Astrocyte (in vitro differentiated cells and primary cell): Measurements from ENCODE around the gene MLLT10. TPM values are rescaled to one million over a fixed set of nuclear protein-coding genes. Genes with fewer than 3 reads are reported as not detected.

ENCODE experiments used
- DNase-seq: peaks from one replicate; pipeline ENCODE4 v3.0.0-alpha.2; 2010; ENCODE audit warnings: low read depth
- FAIRE-seq: peaks from 2 replicates; lab custom pipeline; 2011; peaks lifted over from hg19 to GRCh38; lab: Jason Lieb, UNC
- H2AFZ ChIP-seq: 2 replicates; pipeline ENCODE4 v1.6.0; 2012; ENCODE audit warnings: low read depth, low read length, inconsistent platforms
- H3K27ac ChIP-seq: 2 replicates; pipeline ENCODE4 v1.5.1; 2011; ENCODE audit warnings: low read depth, low read length, inconsistent platforms
- H3K27me3 ChIP-seq: 2 replicates; pipeline ENCODE4 v1.6.0; 2011; ENCODE audit warnings: low read length, inconsistent platforms; ENCODE audit not compliant: insufficient read depth
- H3K36me3 ChIP-seq: 2 replicates; pipeline ENCODE4 v1.5.1; 2011; ENCODE audit warnings: low read length, inconsistent platforms; ENCODE audit not compliant: insufficient read depth
- H3K4me1 ChIP-seq: 2 replicates; pipeline ENCODE4 v1.5.1; 2011; ENCODE audit warnings: low read length, inconsistent platforms; ENCODE audit not compliant: insufficient read depth
- H3K4me2 ChIP-seq: 2 replicates; pipeline ENCODE4 v1.6.0; 2012; ENCODE audit warnings: low read length, inconsistent platforms
- H3K4me3 ChIP-seq: 2 replicates; pipeline ENCODE4 v1.5.1; 2011; ENCODE audit warnings: low read depth, mild to moderate bottlenecking, low read length, inconsistent platforms; ENCODE audit not compliant: insufficient read depth
- H3K79me2 ChIP-seq: 2 replicates; pipeline ENCODE4 v1.6.0; 2012; ENCODE audit warnings: mild to moderate bottlenecking, low read length, inconsistent platforms; ENCODE audit not compliant: insufficient read depth
- H3K9ac ChIP-seq: 2 replicates; pipeline ENCODE4 v1.6.0; 2012; ENCODE audit warnings: mild to moderate bottlenecking, low read length, inconsistent platforms
- H3K9me3 ChIP-seq: 2 replicates; pipeline ENCODE4 v1.5.1; 2012; ENCODE audit warnings: low read depth, mild to moderate bottlenecking, low read length, inconsistent platforms; ENCODE audit not compliant: insufficient read depth
- H4K20me1 ChIP-seq: 2 replicates; pipeline ENCODE4 v1.6.0; 2012; ENCODE audit warnings: low read length, inconsistent platforms; ENCODE audit not compliant: insufficient read depth
- H3K27ac Mint-ChIP-seq: one replicate; pipeline ENCODE4 v1.8.0; 2021; ENCODE audit warnings: mild to moderate bottlenecking, mixed read lengths; ENCODE audit not compliant: unreplicated experiment
- H3K27me3 Mint-ChIP-seq: one replicate; pipeline ENCODE4 v1.8.0; 2021; ENCODE audit warnings: low read depth, mixed read lengths; ENCODE audit not compliant: unreplicated experiment
- H3K36me3 Mint-ChIP-seq: one replicate; pipeline ENCODE4 v1.8.0; 2021; ENCODE audit warnings: low read depth, mixed read lengths; ENCODE audit not compliant: unreplicated experiment
- H3K4me1 Mint-ChIP-seq: one replicate; pipeline ENCODE4 v1.8.0; 2021; ENCODE audit warnings: low read depth, mixed read lengths; ENCODE audit not compliant: unreplicated experiment
- H3K4me3 Mint-ChIP-seq: one replicate; pipeline ENCODE4 v1.8.0; 2021; ENCODE audit warnings: mild to moderate bottlenecking, moderate library complexity, mixed read lengths; ENCODE audit not compliant: unreplicated experiment
- H3K9me3 Mint-ChIP-seq: one replicate; pipeline ENCODE4 v1.8.0; 2021; ENCODE audit warnings: mild to moderate bottlenecking, mixed read lengths; ENCODE audit not compliant: unreplicated experiment
- CTCF ChIP-seq: IDR thresholded peaks from 2 replicates; pipeline ENCODE4 v1.5.1; 2011; ENCODE audit warnings: low read depth, mild to moderate bottlenecking, inconsistent platforms, low read length, moderate library complexity; ENCODE audit not compliant: insufficient read depth
- EZH2 ChIP-seq: IDR thresholded peaks from 2 replicates; pipeline ENCODE4 v1.6.1; 2012; ENCODE audit warnings: mild to moderate bottlenecking, low read length, inconsistent platforms; ENCODE audit not compliant: insufficient read depth
- total RNA-seq: library from RNA; stranded (reverse); gene quantifications from 2 replicates; pipeline ENCODE4 v1.2.1, GENCODE V29; 2021

The MLLT10 gene
- total RNA-seq, 1 donor from 2014 or later = 46.9 TPM

- H3K36me3 Mint-ChIP-seq = peaks cover 18% of the 10 kb centered on the region
- H3K27ac ChIP-seq = no peak overlapping the region
- no peaks in the 10 kb centered on the region for H3K9me3 ChIP-seq
- H3K9me3 Mint-ChIP-seq = no peaks in the 10 kb centered on the region
- H4K20me1 ChIP-seq = peaks cover 5% of the 10 kb centered on the region
- TF ChIP-seq CTCF (no peak), EZH2 (no peak)
- peak overlapping the region; percentile 66 for H3K27ac Mint-ChIP-seq
- FAIRE-seq (no peak), DNase-seq (no peak)
- H3K4me1 Mint-ChIP-seq = peaks cover 15% of the 10 kb centered on the region
- no peak overlapping the region for H3K9ac ChIP-seq
- H3K79me2 ChIP-seq = no peaks in the 10 kb centered on the region
- H3K36me3 ChIP-seq = no peaks in the 10 kb centered on the region
- no peak overlapping the region for H3K4me3 ChIP-seq
- H3K27me3 Mint-ChIP-seq = no peaks in the 10 kb centered on the region
- H3K4me3 Mint-ChIP-seq = no peak overlapping the region
- H3K27me3 ChIP-seq = no peaks in the 10 kb centered on the region
- H3K4me1 ChIP-seq = no peaks in the 10 kb centered on the region
- no peak overlapping the region for H3K4me2 ChIP-seq
- no peak overlapping the region for H2AFZ ChIP-seq
These were observed 219.7 kb downstream of the MLLT10 start for GRCh38 chr10:21753497-21754270.

GRCh38 chr10:21754410-21755011 lies 220.5 kb downstream of the MLLT10 start:
- H3K9me3 Mint-ChIP-seq = no peaks in the 10 kb centered on the region
- Histone ChIP-seq H3K27ac (no peak overlapping the region), H4K20me1 (peaks cover 5% of the 10 kb centered on the region), H3K9me3 (no peaks in the 10 kb centered on the region), H3K4me2 (no peak overlapping the region), H3K36me3 (peaks cover 2% of the 10 kb centered on the region), H3K27me3 (no peaks in the 10 kb centered on the region), H3K4me1 (no peaks in the 10 kb centered on the region), H3K79me2 (no peaks in the 10 kb centered on the region), H3K4me3 (no peak overlapping the region), H3K9ac (no peak overlapping the region), H2AFZ (no peak overlapping the region)
- TF ChIP-seq EZH2 (no peak), CTCF (no peak)
- peaks cover 13% of the 10 kb centered on the region for H3K4me1 Mint-ChIP-seq
- H3K27me3 Mint-ChIP-seq = no peaks in the 10 kb centered on the region
- no peak overlapping the region for H3K4me3 Mint-ChIP-seq
- DNase-seq (no peak), FAIRE-seq (no peak)
- peaks cover 20% of the 10 kb centered on the region for H3K36me3 Mint-ChIP-seq
- no peak overlapping the region for H3K27ac Mint-ChIP-seq

- Mint-ChIP-seq H3K27ac (no peak overlapping the region), H3K27me3 (no peaks in the 10 kb centered on the region), H3K9me3 (no peaks in the 10 kb centered on the region), H3K36me3 (peaks cover 15% of the 10 kb centered on the region), H3K4me3 (no peak overlapping the region), H3K4me1 (peaks cover 6% of the 10 kb centered on the region)
- Histone ChIP-seq H3K27me3 (no peaks in the 10 kb centered on the region), H3K79me2 (no peaks in the 10 kb centered on the region), H3K27ac (no peak overlapping the region), H4K20me1 (no peaks in the 10 kb centered on the region), H3K9me3 (no peaks in the 10 kb centered on the region), H2AFZ (no peak overlapping the region), H3K36me3 (peaks cover 2% of the 10 kb centered on the region), H3K4me2 (no peak overlapping the region), H3K4me1 (no peaks in the 10 kb centered on the region), H3K9ac (no peak overlapping the region), H3K4me3 (no peak overlapping the region)
- no peak for DNase-seq
- FAIRE-seq = no peak
- TF ChIP-seq EZH2 = no peak
- no peak for TF ChIP-seq CTCF
These were observed 222.7 kb downstream of the MLLT10 start for GRCh38 chr10:21756707-21757106.
